ENCODE results near the gene TPX2.

DNA sequence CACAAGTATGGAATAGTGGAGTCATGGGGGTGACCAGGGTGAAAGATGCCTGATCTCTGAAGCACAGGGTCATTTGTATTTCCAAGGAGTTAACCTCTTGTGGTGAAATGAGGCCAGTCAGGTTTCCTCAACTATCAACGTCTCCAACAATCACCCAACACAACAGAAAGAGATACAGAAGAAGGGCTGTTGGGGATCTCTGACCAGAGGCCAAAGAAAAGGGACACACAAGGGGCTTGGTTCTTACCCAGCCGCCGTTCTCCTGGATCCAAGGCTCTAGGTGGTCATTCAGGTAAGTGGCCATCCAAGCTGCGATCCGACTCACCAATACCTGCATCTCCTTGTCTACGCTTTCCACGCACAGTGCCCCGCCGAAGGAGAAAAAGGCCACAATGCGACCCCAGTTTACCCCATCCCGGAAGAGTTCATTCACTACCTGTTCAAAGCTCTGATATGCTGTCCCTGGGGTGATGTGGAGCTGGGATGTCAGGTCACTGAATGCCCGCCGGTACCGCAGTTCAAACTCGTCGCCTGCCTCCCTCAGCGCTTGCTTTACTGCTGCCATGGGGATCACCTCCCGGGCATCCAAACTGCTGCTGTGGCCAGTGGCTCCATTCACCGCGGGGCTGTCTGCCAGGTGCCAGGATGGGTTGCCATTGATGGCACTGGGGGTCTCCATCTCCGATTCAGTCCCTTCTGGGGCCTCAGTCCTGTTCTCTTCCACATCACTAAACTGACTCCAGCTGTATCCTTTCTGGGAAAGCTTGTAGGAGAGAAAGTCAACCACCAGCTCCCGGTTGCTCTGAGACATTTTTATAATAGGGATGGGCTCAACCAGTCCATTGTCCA is 17.5 kb upstream of the TPX2 start:
- TF ChIP-seq, protein P1, sequence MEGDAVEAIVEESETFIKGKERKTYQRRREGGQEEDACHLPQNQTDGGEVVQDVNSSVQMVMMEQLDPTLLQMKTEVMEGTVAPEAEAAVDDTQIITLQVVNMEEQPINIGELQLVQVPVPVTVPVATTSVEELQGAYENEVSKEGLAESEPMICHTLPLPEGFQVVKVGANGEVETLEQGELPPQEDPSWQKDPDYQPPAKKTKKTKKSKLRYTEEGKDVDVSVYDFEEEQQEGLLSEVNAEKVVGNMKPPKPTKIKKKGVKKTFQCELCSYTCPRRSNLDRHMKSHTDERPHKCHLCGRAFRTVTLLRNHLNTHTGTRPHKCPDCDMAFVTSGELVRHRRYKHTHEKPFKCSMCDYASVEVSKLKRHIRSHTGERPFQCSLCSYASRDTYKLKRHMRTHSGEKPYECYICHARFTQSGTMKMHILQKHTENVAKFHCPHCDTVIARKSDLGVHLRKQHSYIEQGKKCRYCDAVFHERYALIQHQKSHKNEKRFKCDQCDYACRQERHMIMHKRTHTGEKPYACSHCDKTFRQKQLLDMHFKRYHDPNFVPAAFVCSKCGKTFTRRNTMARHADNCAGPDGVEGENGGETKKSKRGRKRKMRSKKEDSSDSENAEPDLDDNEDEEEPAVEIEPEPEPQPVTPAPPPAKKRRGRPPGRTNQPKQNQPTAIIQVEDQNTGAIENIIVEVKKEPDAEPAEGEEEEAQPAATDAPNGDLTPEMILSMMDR (IDR thresholded peaks at IDR 0.05), result no peak
- no peak for TF ChIP-seq POLR2AphosphoS5 (IDR thresholded peaks at IDR 0.05; ENCODE audit: low read depth, low read length)
- TF ChIP-seq SIN3A (IDR thresholded peaks at IDR 0.05; ENCODE audit: borderline replicate concordance, insufficient read depth, low read depth, low read length), result peak; percentile 77; the same call in 1 of the 2 replicates
- no peak for TF ChIP-seq REST (IDR thresholded peaks at IDR 0.05; ENCODE audit: insufficient read depth in 1 of 2, low read depth in 2 of 2, low read length in 1 of 2)

Measured in Panc1 (cell line).